HG02610 (cell line): ENCODE results near the gene TRIM41.
"Not testable (repeated sequence)": the region's sequence is repeated elsewhere in the genome, so short reads cannot be mapped to it uniquely, and the experiment has no call there.

Experiments used
- ATAC-seq: cut with Tn5 transposase; IDR thresholded peaks from one replicate; pipeline ENCODE4 v1.9.1; 2021; ENCODE audit warnings: mild to moderate bottlenecking, moderate library complexity; ENCODE audit not compliant: unreplicated experiment

The TRIM41 gene

DNA sequence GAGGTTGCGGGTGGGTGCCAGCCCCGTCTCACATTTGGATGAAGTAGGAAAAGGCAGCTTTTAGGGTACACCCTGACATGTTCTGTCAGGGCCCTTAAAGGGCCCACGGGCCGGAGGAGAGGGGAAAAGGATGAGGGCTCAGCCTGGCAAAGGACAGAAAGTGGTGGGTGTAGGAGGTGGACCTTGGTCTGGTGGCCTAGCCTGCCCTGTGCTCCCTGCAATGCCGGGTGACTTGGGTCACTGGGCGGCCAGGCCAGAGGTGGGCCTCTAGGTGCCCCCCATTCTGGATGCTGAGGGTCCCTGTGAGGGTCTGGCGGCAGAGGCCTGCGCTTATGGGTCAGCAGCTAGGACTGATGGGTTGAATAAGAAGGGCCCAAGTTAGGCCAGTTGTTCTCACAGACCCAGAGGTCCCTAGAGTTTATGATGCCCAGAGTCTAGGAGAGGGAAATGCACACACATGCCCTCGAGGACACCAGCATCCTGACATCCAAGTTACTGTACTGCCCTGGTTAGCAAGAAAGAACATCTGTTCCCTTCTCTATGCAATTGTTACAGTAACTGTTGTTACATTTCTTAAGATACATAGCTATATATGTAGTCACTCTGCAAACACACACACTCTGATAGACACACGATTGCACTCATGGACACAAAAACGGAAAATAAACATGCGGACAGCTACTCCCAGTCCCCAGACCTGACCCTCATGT lies 30.6 kb upstream of the TRIM41 start:
- no peak for ATAC-seq

DNA sequence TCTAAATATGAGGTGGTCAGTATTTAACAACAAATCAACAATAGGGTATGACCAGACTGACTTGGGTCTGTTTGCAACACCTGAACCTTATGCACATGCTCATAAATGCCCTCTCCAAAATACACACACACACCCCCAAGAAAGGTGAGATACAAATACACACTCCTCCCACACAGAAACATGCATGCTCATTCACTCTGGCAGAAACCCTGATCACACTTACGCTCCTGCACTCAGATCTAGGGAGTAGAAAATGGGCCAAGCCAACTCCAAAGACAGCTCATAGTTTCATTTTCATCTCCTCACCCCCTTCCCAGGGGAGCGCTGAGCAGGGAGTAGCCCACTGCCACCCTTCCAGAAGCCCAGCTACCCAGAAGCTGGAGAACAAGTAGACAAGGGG lies 29.4 kb upstream of the TRIM41 start:
- ATAC-seq: no peak

- no peak for ATAC-seq
These were observed 28.4 kb upstream of the TRIM41 start for GRCh38 chr5:181194489-181195248.

DNA sequence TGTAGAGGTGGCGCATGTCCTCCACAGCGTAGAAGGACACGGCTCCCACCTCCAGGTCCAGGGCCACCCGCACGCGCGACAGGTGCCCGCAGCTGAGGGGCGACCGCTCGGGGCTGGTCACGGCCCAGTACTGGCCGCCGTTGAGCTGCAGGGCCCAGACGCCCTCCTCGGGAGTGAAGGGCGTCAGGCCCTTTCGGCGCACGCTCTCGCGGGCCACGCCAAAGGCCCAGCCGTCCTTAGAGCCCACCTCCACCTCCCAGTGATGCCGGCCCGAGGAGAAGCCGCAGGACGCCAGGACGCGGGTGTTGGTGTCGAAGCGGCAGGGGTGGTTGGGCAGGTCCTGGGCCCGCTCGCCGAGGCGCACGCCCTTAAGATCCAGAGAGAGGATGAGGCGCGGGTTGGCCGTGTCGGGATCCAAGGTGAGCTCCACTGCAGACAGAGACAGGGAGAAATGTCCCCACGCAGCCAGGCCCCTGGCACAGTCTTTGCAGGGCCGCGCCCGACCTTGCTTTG lies 27.8 kb upstream of the TRIM41 start:
- no peak for ATAC-seq

DNA sequence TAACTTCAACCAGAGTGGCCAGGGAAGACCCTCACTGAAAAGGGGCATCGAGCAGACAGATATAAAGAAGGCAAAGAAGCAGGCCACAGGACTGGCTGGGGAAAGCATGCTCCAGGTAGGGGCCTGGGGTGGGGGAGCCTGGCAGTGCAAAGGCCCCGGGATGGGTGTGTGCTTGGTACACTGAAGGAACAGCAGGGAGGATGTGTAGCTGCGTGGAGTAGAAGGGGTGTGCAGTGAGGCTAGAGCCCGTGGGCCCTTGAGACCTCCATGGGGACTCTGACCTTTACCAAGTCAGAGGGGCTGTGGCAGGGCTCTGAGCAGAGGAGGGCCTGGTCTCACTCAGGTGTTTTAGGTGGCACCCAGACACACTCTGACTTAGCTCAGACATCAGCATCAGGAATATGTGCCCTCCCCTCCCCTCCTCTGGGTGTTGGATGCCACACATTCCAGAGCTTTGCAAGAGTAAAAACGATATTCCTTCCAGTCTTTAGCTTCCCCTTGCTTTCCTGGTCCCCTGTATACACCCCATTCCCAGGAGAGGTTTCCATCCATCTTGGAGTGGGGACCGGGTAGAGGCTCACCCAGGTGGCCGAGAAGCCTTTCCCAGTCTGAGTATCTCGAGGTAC lies 25.6 kb upstream of the TRIM41 start:
- ATAC-seq: no peak

GRCh38 chr5:181198106-181198685 lies 24.9 kb upstream of the TRIM41 start:
- ATAC-seq: no peak

- ATAC-seq: peak; percentile 71
These were observed 24.1 kb upstream of the TRIM41 start for GRCh38 chr5:181198905-181199519.

GRCh38 chr5:181199881-181200638 lies 23.0 kb upstream of the TRIM41 start:
- no peak for ATAC-seq

GRCh38 chr5:181200816-181201215 lies 22.3 kb upstream of the TRIM41 start:
- ATAC-seq: no peak

- no peak for ATAC-seq
These were observed 19.9 kb upstream of the TRIM41 start for GRCh38 chr5:181203093-181203711.

DNA sequence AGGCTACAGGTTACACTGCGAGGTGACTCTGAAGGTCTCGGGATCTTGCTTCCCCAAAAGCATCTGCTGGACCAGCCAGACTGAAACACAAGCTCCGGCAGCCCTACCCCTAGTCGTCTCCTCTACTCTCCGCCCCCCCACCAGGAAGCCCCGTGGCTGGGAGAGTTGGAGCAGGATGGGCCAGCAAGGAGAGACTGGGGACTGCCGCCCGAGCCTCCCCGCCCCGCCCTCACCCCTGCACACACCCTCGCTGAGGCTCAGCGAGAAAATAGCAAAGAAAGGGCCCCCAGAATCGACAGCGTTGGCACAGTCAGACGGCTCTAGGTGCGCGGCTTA lies 19.3 kb upstream of the TRIM41 start:
- no peak for ATAC-seq

- ATAC-seq: no peak
These were observed 18.8 kb upstream of the TRIM41 start for GRCh38 chr5:181204113-181204825.

DNA sequence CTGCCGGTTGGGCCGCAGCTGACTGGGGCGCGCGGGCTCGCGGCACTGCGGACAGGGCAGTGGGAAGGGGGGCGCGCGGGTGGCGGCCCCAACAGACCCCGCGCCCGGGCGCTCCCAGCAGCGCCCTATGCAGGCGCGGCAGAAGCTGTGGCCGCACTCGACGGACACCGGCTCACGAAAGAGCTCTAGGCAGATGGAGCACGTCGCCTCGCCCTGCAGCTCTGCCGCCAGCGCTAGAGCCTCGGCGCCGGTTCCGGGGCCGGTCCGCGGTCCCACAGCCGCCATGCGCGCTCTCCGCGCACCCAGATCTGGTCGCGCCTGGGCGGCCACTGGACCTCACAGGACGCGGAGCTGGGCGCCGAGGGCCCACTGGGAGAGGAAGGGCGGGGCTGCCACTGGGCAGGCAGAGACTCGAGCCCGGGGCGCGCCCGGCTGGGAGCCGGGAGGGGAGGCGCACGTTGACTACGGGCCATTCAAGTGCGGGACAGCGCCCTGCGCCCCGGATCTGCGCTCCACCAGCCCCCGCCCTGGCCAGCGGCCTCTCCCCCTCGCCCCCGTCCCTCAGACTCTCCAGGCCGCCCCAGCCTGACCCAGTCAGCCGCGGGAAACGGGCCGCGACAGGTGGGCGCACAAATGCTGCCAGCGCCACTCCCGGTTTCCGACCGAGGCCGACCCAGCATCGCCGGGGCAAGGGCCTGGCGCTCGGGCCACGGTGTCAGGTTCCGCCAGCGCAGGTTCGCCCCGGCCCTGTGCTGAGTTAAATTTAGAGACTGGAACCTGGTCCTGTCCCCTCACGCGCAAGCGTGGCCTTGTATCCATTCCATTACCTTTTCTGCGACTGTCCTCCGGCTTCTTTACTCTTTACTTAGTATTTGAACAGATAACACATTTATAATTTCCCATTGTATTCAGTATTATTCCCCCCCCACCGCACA lies 18.0 kb upstream of the TRIM41 start, which contains the start of gene TRIM7:
Gene TRIM7, minus strand, starts transcription at position 371 of the 935 bp plus-strand sequence. Its CDS starts 86 bp downstream, at position 285.
- ATAC-seq: no peak

GRCh38 chr5:181205761-181206649 lies 17.1 kb upstream of the TRIM41 start:
- no peak for ATAC-seq

- no peak for ATAC-seq
These were observed 15.7 kb upstream of the TRIM41 start for GRCh38 chr5:181207214-181207959.

- ATAC-seq: no peak
These were observed 15.2 kb upstream of the TRIM41 start for GRCh38 chr5:181207960-181208253.

- ATAC-seq: not testable (repeated sequence)
These were observed 14.1 kb upstream of the TRIM41 start for GRCh38 chr5:181209006-181209405.
